NT2/D1 (cell line): ENCODE results near the gene PHC3.

Experiments
- DNase-seq: peaks from one replicate; pipeline ENCODE4 v3.0.0-alpha.2; 2011; ENCODE audit warnings: low read depth, low spot score
- H3K27me3 ChIP-seq: 2 replicates; pipeline ENCODE4 v1.6.0; 2011; ENCODE audit warnings: mild to moderate bottlenecking; ENCODE audit not compliant: insufficient read length, insufficient read depth
- H3K36me3 ChIP-seq: 2 replicates; pipeline ENCODE4 v1.6.1; 2011; ENCODE audit warnings: mild to moderate bottlenecking, low read length, mixed read lengths; ENCODE audit not compliant: insufficient read depth, insufficient read length
- H3K4me1 ChIP-seq: 2 replicates; pipeline ENCODE4 v1.5.1; 2011; ENCODE audit not compliant: insufficient read depth, insufficient read length
- H3K4me3 ChIP-seq: 2 replicates; pipeline ENCODE4 v1.5.1; 2011; ENCODE audit warnings: low read depth; ENCODE audit not compliant: insufficient read length
- H3K9ac ChIP-seq: 2 replicates; pipeline ENCODE4 v1.6.0; 2011; ENCODE audit warnings: low read depth; ENCODE audit not compliant: insufficient read length
- H3K9me3 ChIP-seq: 2 replicates; pipeline ENCODE4 v1.5.1; 2011; ENCODE audit warnings: mild to moderate bottlenecking, low read length; ENCODE audit not compliant: insufficient read depth
- SUZ12 ChIP-seq: IDR thresholded peaks from 2 replicates; pipeline ENCODE4 v1.6.1; 2011; ENCODE audit not compliant: insufficient read length, insufficient read depth; ENCODE audit errors: extremely low read depth
- YY1 ChIP-seq: IDR thresholded peaks from 2 replicates; pipeline ENCODE4 v1.6.1; 2011; ENCODE audit not compliant: insufficient read length, insufficient read depth
- ZNF274 ChIP-seq: IDR thresholded peaks from 2 replicates; pipeline ENCODE4 v1.6.1; 2011; ENCODE audit warnings: mild to moderate bottlenecking, low read depth, low read length

The PHC3 gene

GRCh38 chr3:170078620-170079281, 102.8 kb downstream of the PHC3 start:
- Histone ChIP-seq H3K4me1 (no peaks in the 10 kb centered on the region), H3K4me3 (no peak overlapping the region), H3K36me3 (no peaks in the 10 kb centered on the region), H3K9ac (no peak overlapping the region), H3K27me3 (no peaks in the 10 kb centered on the region), H3K9me3 (no peaks in the 10 kb centered on the region)
- no peak for DNase-seq
- TF ChIP-seq ZNF274 (no peak), SUZ12 (no peak), YY1 (no peak)

GRCh38 chr3:170077361-170077760, 104.2 kb downstream of the PHC3 start:
- H3K27me3 ChIP-seq: no peaks in the 10 kb centered on the region
- no peaks in the 10 kb centered on the region for H3K9me3 ChIP-seq
- DNase-seq: no peak
- TF ChIP-seq SUZ12 (no peak), YY1 (no peak), ZNF274 (no peak)
- no peak overlapping the region for H3K4me3 ChIP-seq
- no peak overlapping the region for H3K9ac ChIP-seq
- no peaks in the 10 kb centered on the region for H3K4me1 ChIP-seq
- H3K36me3 ChIP-seq: no peaks in the 10 kb centered on the region

DNA sequence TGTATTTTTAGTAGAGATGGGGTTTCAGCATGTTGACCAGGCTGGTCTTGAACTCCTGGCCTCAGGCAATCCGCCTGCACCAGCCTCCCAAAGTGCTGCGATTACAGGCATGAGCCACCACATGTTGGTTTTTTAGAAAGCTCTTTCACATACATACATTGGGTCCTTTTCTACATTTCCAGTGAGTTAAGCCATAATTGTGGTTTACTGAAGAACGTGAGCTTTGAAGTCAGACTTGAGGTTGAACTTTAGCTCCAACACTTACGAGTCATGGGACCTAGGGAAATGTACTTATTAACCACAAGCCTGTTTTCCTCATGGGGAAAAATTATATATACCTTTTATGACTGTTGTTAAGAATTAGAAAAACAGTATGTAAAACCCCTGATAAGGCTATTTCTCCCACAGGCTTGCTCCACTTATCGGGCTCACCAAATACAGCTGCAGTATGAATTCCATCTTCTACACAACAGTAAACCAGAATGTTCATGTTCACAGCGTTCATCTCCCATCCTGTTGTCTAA, 104.8 kb downstream of the PHC3 start:
- no peak for DNase-seq
- Histone ChIP-seq H3K4me3 (no peak overlapping the region), H3K27me3 (no peaks in the 10 kb centered on the region), H3K4me1 (no peaks in the 10 kb centered on the region), H3K9ac (no peak overlapping the region), H3K36me3 (no peaks in the 10 kb centered on the region), H3K9me3 (no peaks in the 10 kb centered on the region)
- TF ChIP-seq ZNF274: no peak
- no peak for TF ChIP-seq SUZ12
- TF ChIP-seq YY1: no peak

- H3K36me3 ChIP-seq: no peaks in the 10 kb centered on the region
- no peak for DNase-seq
- H3K9me3 ChIP-seq: peaks cover 4% of the 10 kb centered on the region; the same call in 1 of the 2 replicates
- no peak overlapping the region for H3K4me3 ChIP-seq
- TF ChIP-seq SUZ12: no peak
- TF ChIP-seq YY1: no peak
- no peak for TF ChIP-seq ZNF274
- no peak overlapping the region for H3K9ac ChIP-seq
- H3K4me1 ChIP-seq: no peaks in the 10 kb centered on the region
- H3K27me3 ChIP-seq: no peaks in the 10 kb centered on the region
Observed at GRCh38 chr3:170075441-170076091, 106.0 kb downstream of the PHC3 start.

DNA sequence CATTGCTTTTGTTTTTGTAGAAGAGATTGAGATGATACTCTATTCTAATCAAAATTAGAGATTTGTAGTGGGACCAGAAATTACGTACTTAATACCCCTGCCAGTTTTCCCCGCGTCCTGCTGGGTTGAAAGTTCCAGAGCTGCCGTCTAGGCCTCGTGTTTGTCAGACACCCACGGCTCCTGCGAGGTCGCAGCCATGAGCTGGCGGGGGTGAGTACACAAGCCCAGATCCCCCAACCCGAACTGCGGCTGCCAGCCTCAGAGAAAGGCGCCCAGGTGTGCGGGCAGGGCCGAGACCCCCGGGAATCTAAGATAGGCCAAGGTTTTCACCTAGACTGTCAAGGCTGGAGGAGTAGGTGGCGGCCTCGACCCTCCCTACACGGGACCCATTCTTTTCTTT, 117.4 kb downstream of the PHC3 start:
- Histone ChIP-seq H3K9me3 (no peaks in the 10 kb centered on the region), H3K27me3 (no peaks in the 10 kb centered on the region), H3K4me1 (no peaks in the 10 kb centered on the region), H3K9ac (no peak overlapping the region), H3K36me3 (no peaks in the 10 kb centered on the region), H3K4me3 (no peak overlapping the region)
- no peak for DNase-seq
- TF ChIP-seq ZNF274 (no peak), SUZ12 (no peak), YY1 (no peak)

DNA sequence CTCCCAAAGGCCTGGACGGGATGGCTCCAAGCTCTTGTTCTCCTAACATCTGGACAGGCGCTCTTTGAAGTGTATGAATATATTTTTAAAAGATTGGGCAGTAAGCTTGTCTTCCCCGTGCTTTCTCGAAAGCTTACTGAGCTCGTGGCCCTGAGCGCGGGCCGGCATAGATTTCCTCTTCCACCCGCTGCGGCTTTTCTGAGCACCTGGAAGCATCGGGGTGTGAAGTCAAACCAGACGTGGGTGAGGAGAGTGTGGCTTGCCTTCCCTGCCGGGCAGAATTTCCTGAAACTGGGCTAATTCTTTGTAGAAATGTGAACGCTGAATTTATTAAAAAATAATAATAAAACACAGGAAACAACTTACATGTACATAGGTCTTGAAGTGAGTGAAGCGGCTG, 117.8 kb downstream of the PHC3 start:
- no peak overlapping the region for H3K9ac ChIP-seq
- no peaks in the 10 kb centered on the region for H3K36me3 ChIP-seq
- H3K4me3 ChIP-seq: no peak overlapping the region
- DNase-seq: no peak
- no peaks in the 10 kb centered on the region for H3K27me3 ChIP-seq
- TF ChIP-seq YY1 (no peak), ZNF274 (no peak), SUZ12 (no peak)
- H3K4me1 ChIP-seq: no peaks in the 10 kb centered on the region
- no peaks in the 10 kb centered on the region for H3K9me3 ChIP-seq

- DNase-seq: no peak
- Histone ChIP-seq H3K4me3 (no peak overlapping the region), H3K36me3 (no peaks in the 10 kb centered on the region), H3K27me3 (no peaks in the 10 kb centered on the region), H3K4me1 (no peaks in the 10 kb centered on the region), H3K9ac (no peak overlapping the region), H3K9me3 (no peaks in the 10 kb centered on the region)
- TF ChIP-seq SUZ12: no peak
- no peak for TF ChIP-seq YY1
- no peak for TF ChIP-seq ZNF274
Observed at GRCh38 chr3:170062769-170063168, 118.8 kb downstream of the PHC3 start.

DNA sequence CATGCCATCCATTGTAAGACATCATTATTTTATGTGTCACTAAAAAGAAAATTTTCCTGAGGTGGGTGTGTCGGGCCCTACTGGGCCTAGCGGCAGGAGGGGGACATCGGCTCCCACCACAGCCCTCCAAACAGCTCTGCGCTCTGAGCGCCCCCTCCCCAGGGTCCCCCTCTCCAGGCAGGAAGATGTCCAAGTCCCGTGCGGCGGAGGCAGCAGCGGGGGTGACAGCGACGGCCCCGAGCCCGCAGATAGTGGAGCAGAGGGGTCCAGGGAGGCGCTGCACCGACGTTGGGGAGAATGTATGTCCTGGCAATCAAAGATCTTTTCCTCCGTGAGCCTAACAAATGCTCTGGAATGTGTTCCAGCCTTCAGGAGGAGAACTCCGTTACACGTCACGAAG, 119.5 kb downstream of the PHC3 start:
- no peak for DNase-seq
- TF ChIP-seq ZNF274 (no peak), SUZ12 (no peak), YY1 (no peak)
- Histone ChIP-seq H3K27me3 (no peaks in the 10 kb centered on the region), H3K36me3 (no peaks in the 10 kb centered on the region), H3K4me1 (no peaks in the 10 kb centered on the region), H3K9ac (no peak overlapping the region), H3K9me3 (no peaks in the 10 kb centered on the region), H3K4me3 (no peak overlapping the region)
